Epithelial cell of esophagus (primary cell): ENCODE data around the gene FLRT3.

ENCODE experiments used
- DNase-seq: peaks from one replicate; pipeline ENCODE4 v3.0.0; 2010; ENCODE audit warnings: low read depth
- H3K4me3 ChIP-seq: 2 replicates; pipeline ENCODE4 v1.5.1; 2011; ENCODE audit warnings: mild to moderate bottlenecking, low read length, control low read depth
- TF ChIP-seq, protein P1 (sequence below): IDR thresholded peaks from 2 replicates; pipeline ENCODE4 v1.5.1; 2011; ENCODE audit warnings: low read depth, mild to moderate bottlenecking, low read length, control low read depth, inconsistent platforms; ENCODE audit not compliant: insufficient read depth; ENCODE audit errors: missing control alignments

The FLRT3 gene

DNA sequence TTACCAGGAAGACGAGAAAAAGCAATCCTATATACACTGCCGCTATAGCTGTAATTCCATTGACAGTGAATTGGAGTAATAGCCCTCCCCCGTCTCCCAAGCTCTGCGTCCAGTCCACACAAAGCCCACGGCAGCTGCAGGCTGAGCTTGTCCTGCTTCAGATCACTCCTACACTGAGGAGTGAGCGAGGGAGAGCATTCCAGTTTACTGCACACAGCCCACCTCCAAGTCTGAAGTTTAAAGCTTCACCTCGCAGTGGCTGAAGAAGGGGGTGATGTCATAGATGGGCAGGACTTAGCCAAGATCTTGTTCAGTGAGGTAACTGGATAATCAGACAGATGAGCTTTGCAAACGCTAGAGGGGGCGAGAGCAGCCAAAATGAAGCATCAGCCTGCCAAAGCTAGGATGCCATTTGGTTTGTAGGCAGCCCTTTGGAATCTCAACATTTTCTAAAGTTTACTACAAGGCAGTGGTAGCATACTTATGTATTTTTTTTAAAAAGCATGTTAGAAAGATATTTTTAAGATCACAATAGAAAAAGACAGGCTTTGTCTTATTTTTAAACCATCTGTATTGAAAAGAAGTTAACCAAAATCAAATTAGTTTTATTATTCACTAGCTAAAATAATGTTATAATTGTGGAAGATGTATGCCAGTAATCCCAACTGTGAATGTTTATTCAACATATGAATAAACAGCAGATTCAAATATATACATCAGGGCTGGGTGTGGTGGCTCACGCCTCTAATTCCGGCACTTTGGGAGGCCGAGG, at the start of gene FLRT3:
TSS of gene FLRT3 (minus strand) at position 213 of the 772 bp plus-strand sequence. CDS start 10,106 bp downstream, outside the sequence.
- DNase-seq, result peak; percentile 99
- H3K4me3 ChIP-seq, result peak within 1 kb of the TSS; percentile 93
- TF ChIP-seq, protein P1, sequence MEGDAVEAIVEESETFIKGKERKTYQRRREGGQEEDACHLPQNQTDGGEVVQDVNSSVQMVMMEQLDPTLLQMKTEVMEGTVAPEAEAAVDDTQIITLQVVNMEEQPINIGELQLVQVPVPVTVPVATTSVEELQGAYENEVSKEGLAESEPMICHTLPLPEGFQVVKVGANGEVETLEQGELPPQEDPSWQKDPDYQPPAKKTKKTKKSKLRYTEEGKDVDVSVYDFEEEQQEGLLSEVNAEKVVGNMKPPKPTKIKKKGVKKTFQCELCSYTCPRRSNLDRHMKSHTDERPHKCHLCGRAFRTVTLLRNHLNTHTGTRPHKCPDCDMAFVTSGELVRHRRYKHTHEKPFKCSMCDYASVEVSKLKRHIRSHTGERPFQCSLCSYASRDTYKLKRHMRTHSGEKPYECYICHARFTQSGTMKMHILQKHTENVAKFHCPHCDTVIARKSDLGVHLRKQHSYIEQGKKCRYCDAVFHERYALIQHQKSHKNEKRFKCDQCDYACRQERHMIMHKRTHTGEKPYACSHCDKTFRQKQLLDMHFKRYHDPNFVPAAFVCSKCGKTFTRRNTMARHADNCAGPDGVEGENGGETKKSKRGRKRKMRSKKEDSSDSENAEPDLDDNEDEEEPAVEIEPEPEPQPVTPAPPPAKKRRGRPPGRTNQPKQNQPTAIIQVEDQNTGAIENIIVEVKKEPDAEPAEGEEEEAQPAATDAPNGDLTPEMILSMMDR, result peak; percentile 92

DNA sequence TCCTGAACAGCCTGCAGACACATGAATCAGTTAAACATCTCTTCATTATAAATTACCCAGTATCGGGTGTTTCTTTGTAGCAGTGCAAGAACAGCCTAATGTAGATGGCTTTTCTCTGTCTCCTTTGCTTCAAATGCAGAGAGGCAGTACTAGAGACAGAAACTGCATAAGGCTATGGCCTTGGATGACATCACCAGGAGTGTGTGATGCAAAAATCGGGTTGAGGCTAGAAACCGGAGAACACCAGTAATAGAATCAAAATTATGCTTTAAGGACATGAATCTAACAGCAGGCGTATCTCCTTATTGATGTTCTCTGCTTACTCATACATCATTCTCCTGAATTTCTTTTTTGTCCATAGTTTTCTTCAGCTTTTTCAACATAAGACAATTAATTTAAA, 49.3 kb upstream of the FLRT3 start:
- no peak overlapping the region for H3K4me3 ChIP-seq
- TF ChIP-seq, protein P1, result no peak
- DNase-seq, result no peak

DNA sequence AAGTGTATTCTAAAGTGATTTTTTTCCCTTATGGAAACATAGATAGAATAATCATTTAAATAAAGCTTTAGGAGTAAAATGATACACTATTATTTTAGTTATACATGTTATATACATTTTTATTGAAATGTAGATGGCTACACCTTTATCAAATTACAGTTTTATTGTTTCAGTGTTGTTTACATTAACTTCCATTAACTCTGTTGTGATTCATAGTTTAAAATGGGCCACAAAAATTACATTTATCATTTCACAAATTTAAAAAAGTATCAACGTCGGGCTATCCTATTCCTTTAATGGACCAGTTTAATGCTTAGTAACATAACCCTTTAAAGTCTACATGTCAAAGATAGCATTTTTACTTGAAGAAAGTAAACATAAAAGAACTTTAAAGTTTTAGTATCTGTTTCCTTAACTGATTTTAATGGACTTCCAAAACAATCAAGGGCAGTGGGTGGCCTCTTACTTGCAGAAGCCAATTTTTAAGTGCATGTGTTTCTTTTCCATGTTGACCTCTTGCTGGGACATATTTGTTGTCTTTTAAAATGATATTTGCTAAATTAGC, 47.8 kb upstream of the FLRT3 start:
- no peak for DNase-seq
- no peak overlapping the region for H3K4me3 ChIP-seq
- TF ChIP-seq, protein P1, result no peak

DNA sequence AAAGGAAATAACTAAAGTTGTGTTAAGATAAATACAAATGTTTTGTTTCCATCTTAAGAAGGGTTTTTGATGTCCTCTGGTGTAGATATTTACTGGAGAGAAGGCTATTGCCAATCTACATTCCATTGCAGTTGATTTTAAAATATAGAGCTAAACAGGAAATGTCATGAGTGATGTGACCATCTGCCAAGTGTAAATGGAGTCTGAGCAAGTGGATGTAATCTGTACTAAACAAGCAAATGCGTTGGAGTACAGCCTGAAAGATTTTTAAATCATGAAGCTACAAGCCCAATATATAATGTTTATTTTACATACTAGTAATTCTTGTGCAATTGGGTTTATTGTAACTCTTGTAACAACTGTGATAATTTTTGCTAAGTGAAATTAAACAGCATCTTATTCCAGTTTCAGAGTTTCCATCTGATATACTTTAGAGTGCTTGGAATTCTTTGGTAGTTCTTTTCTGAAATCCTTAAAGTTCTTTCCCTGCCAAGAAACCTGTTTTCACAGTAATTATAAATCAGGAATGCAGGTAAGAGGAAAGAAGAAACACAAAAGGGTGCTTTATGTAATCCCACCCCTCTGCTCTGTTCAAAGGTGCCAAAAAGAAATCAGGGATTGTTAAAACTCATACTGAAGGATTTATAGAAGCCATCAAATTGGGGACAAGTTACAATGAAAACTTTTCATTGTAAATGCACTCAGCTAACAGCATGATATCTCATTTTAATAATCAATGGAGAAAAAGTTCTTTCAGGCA, 47.2 kb upstream of the FLRT3 start:
- peak; percentile 50 for DNase-seq
- TF ChIP-seq, protein P1, result no peak
- no peak overlapping the region for H3K4me3 ChIP-seq

DNA sequence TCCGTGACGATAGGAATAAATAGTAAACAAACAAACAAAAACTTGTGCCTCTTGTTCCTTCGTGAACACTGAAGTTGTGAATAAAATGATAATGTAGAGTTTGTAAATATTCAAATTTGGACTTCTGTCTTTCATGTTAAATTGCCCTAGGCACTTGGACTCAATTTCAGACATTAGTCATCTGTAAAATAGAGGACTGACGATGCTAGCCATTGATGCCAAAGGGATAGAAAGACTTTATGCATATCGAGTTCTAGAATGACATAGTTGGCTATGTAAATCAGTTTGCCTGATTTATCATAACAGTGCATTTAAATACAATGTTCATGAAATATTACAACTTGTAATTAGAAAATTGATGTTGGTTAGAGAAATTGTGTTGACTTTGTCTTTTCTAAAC, 45.9 kb upstream of the FLRT3 start:
- no peak overlapping the region for H3K4me3 ChIP-seq
- peak; percentile 35 for DNase-seq
- TF ChIP-seq, protein P1, result no peak

DNA sequence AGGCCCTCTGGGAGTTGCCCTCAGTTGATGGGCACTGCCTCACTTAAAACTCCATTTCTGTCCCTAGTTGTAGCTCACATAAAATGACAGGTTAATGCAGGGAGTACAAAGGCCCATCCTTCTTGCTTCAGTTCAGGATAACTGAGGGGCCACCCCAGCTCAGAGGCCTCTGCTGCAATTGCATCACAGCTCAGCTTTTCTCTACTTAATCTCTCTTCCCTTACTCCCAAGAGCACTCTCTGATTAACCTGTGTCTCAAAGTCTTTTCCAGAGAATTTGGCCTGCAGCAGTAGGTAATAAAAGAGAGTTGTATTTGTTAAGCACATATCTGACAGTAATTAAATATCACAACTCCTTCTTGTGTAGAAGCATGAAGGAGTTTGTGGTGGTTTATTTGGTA, 40.9 kb upstream of the FLRT3 start:
- DNase-seq, result no peak
- H3K4me3 ChIP-seq, result no peak overlapping the region
- TF ChIP-seq, protein P1, result no peak
